Myocyte (in vitro differentiated cells): ENCODE measurements around the gene SLC17A2. TPM values are rescaled to one million over a fixed set of nuclear protein-coding genes. Genes with fewer than 3 reads are reported as not detected.

Experiments used
- DNase-seq: peaks from one replicate; pipeline ENCODE4 v3.0.0-alpha.2; 2012; ENCODE audit warnings: low read depth
- total RNA-seq: library from RNA; depleted of rRNA; stranded (reverse); fragments of >200 nt; gene quantifications from 2 replicates; pipeline ENCODE4 v1.2.3, GENCODE V29; 2014

The SLC17A2 gene
- total RNA-seq, 1 donor from 2014 or later = 0.21 TPM

DNA sequence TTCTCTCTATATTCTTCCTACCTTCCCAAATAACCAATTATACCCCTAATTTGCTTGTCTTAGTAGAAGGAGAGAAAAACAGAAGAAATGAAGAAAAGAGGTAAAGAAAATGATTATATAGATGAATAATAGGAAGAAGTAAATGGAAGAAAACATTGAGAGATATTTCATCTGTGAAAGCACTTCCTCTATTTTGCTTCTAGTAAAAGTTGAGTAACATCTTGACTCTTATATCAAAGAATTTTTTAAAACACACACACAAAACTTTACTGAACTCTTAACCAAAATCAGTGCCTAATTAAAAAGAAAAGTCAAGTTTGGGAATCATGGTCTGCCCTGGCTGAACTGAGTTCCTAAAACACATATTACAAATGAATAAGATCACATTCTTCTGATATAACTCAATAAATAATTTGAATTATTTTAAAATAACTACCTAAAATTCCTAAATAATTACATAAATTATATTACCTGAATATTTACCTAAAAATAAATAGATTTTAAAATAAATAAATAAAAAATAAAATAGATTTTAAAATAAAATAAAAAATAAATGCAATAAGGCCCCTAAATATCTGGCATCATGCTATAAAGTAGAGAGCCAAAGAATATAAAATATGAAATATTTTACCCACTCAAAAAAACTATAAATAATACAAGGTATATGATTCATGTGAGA is 8.8 kb downstream of the SLC17A2 start:
- no peak for DNase-seq

GRCh38 chr6:25919657-25920056 is 10.8 kb downstream of the SLC17A2 start:
- DNase-seq = no peak

- DNase-seq = no peak
Observed at GRCh38 chr6:25918083-25918683, 12.3 kb downstream of the SLC17A2 start.

GRCh38 chr6:25916789-25917490 is 13.6 kb downstream of the SLC17A2 start:
- no peak for DNase-seq

GRCh38 chr6:25916330-25916729 is 14.2 kb downstream of the SLC17A2 start:
- no peak for DNase-seq

GRCh38 chr6:25913741-25914140 is 16.8 kb downstream of the SLC17A2 start:
- no peak for DNase-seq

GRCh38 chr6:25911351-25911750 is 19.1 kb downstream of the SLC17A2 start:
- DNase-seq = no peak

- DNase-seq = no peak
Observed at GRCh38 chr6:25907475-25908014, 22.9 kb downstream of the SLC17A2 start.

- no peak for DNase-seq
Observed at GRCh38 chr6:25903467-25904099, 26.9 kb downstream of the SLC17A2 start.

DNA sequence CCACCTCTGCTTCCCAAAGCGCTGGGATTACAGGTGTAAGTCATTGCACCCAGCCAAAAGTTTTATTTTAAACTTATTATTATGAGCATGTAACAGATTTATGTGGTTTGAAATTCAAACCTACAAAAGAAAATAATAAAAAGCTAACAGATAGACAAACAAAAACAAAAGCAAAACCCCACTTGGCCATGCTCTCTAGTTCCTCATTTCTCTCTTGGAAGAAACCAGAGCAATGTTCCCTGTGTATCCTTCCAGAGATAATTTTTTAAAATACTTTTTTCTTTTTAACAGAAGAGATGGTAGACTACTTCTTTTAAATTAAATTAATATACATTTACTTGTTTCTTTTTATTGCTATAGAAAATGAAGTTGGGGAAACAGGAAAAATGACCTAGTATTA is 28.4 kb downstream of the SLC17A2 start:
- no peak for DNase-seq

- DNase-seq = no peak
Observed at GRCh38 chr6:25900843-25901242, 29.6 kb downstream of the SLC17A2 start.

DNA sequence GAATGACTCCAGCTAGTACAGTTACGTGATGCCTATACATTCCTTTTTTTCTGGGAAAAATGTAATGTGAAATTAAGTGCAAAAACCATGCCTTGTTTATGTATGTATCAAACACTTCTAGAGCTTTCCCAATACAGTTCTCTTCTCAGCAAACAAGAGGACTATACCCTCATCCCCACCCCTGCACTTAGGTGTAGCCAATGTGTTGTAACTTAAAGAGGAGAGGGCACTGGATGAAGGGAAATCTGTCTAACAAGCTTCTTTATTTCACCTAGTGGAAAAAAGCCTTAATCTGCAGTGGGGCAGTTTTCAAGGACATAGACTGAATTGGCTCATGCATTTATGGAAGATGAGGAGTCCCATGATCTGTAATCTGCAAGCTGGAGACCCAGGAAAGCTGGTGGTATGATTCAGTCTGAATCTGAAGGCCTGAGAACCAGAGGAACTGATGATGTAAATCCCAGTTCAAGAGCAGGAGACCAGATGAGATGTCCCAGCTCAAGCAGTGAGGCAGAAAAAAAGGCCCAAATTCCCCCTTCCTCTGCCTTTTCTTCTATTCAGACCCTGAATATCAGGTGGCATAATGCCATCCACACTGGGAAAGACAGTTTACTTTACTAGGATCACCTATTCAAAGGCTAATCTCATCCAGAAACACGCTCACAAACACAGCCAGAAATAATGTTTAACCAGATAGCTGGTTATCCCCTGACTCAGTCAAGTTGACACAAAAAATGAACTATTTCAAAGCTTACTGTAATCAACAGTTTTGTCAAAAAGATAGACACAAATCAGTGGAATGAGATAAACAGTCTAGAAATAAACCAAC is 30.7 kb downstream of the SLC17A2 start:
- no peak for DNase-seq

- DNase-seq = no peak
Observed at GRCh38 chr6:25899123-25899522, 31.4 kb downstream of the SLC17A2 start.

DNA sequence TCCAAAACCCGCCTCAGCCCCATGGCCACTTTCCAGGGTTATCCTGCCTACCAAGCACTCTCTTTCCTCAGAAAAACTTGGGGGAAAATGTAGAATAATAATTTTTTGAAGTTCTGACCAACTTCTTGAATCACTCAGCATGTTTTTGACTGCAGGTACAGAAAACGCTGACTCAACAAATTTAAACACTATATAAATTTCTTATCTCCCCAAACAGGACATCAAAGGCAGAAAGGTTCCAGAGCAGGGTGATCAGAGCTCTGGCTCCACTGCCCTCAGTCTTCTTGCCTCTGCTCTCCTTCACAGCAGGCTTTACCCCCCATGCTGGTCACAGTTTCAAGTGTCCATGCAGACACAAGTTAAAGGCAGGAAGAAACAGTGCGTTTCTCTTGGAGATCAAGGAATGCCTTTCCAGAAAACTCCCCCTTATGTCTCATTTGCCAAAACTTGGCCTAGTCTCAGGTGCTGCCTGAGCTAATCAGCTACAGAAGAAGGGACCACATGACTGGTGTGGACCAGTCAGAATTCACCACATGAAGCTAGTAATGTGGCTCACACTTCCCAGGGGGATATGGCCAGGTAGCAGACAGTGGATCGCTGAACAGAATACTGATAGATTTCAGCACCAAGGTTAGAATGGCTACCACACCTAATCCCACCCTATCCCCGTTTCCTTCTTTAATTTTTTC is 32.1 kb downstream of the SLC17A2 start:
- no peak for DNase-seq

DNA sequence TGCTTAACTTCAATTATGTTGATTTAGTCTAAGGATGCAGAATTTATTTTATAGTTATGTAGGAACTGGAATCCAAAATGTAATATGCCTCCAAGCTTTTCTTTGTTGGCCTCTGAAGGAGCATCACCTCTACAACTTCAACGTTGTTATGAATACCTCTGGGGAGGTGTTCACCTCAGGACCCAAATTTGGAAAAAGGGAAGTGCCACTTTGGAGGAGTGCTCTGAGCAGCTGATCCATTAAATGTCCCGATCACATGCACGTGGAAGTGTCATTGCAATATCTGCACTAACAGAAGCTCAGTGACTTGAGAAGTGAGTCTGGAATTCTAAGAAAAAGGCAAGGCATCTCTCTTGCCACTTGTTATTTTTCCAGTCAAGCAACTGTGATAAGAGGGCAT is 34.2 kb downstream of the SLC17A2 start:
- no peak for DNase-seq

DNA sequence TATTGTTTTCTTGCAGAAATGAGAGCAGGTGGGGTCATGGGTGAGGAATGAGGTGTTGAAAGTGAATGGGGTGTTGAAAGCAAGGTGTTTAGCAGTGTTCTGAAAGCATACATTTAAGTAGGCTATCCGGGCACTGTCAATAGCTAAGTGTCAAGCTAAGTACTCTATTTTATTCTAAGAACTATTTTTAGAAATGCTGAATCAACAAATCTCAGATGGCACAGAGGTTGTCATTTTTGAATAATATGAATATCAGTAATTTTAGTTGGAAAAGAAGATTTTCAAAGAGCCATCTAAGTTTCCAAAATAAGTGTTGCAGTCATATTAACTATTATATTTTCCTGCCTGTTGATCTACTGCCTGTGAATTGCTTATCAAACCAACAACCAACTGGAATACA is 34.7 kb downstream of the SLC17A2 start:
- no peak for DNase-seq

DNA sequence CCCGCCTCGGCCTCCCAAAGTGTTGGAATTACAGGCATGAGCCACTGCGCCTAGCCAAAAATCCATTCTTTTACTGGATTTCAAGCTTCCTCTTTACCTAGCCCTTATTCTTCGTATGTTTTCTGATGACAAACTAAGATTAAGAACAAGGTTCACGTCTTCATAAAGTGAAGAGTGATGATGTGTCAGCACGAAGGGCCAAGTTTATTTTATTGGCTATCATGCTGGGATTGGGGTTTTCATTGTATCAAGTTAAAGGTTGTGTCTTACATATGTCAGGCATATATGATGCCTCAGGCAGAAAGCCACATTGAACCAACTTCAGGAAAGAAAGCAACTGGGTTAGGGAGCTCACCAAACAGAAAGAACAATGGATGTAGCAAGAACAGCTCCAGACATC is 36.7 kb downstream of the SLC17A2 start:
- DNase-seq = no peak

- no peak for DNase-seq
Observed at GRCh38 chr6:25892877-25893276, 37.6 kb downstream of the SLC17A2 start.

- DNase-seq = peak; percentile 74
Observed at GRCh38 chr6:25889877-25890853, 40.3 kb downstream of the SLC17A2 start.
